AG04450 (cell line): Measurements from ENCODE around the gene PPM1E. TPM values are rescaled to one million over a fixed set of nuclear protein-coding genes. Genes with fewer than 3 reads are reported as not detected.

ENCODE experiments used
- CTCF ChIA-PET: fragments of 300-600, 350-600 bp; formaldehyde crosslinking; extraction: SDS; loops from one replicate; lab custom pipeline; 2022; ENCODE audit warnings: antibody characterized with exemption, inconsistent platforms; lab: Charles Lee
- POLR2A ChIA-PET: fragments of 350-600 bp; formaldehyde crosslinking; extraction: SDS; loops from one replicate; lab custom pipeline; 2021; ENCODE audit warnings: antibody characterized with exemption, inconsistent platforms; lab: Yijun Ruan, JAX
- DNase-seq: peaks from one replicate; pipeline ENCODE4 v3.0.0-alpha.2; 2011; ENCODE audit warnings: low read depth, low spot score
- H3K27ac ChIP-seq: one replicate; pipeline ENCODE4 v1.5.1; 2012; ENCODE audit warnings: low read depth, low read length, control low read depth
- H3K27me3 ChIP-seq: one replicate; pipeline ENCODE4 v1.6.0; 2012; ENCODE audit warnings: low read length; ENCODE audit not compliant: control insufficient read depth, insufficient read depth
- H3K4me3 ChIP-seq: 2 replicates; pipeline ENCODE4 v1.5.1; 2011; ENCODE audit warnings: mild to moderate bottlenecking, low read depth, low read length, control low read depth
- H3K9me3 ChIP-seq: 2 replicates; pipeline ENCODE4 v1.5.1; 2012; ENCODE audit warnings: low read length; ENCODE audit not compliant: control insufficient read depth, insufficient read depth
- polyA plus RNA-seq: library from polyadenylated mRNA; depleted of rRNA; stranded (reverse); fragments of >200 nt; gene quantifications from 2 replicates; pipeline ENCODE4 v1.2.3, GENCODE V29; 2011
- TF ChIP-seq, protein P1 (sequence below): IDR thresholded peaks from 2 replicates; pipeline ENCODE4 v1.5.1; 2011; ENCODE audit warnings: low read depth, low read length, control low read depth, inconsistent platforms

Gene PPM1E
- polyA plus RNA-seq, 1 experiment = 0.64 TPM

DNA sequence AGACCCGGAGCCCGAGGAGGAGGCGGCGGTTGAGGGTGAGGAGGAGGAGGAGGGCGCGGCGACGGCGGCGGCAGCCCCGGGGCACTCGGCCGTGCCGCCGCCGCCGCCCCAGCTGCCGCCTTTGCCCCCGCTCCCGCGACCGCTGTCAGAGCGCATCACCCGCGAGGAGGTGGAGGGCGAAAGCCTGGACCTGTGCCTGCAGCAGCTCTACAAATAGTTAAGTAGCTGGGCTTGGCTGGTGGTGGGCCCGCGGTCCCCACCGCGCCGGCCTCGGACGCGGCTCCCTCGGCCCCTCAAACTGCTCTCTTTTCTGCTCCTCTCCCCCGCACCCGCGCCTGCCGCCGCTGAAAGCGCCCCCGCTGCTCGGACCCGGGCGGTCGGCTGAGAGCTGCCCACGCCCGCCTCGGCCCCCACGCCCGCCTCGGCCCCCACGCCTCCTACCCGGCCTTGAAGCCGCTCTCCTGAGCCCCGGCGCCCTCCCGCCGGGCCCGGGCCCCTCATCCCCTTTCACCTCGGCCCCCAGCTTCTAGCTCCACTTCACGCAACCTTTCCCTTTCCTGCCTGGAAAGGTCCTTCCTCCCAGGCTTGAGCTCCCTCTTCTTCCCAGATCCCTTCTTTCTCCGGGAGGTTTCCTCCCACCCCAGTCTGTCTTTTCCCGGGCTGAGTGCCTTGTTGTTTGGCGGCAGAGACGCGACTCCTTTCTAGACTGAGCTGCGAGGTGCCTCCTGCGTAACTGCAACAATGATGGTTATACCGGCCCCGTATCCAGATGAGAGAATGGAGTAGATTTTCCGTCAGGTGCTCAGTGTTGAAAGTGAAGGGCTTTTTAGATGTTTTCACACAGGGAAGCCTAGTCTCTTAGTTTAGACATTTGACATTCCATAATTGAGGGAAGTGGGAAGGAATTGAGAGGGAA is 850 bp downstream of the PPM1E start:
- Histone ChIP-seq H3K27me3 (peaks cover 37% of the 10 kb centered on the region), H3K4me3 (peak overlapping the region; percentile 65), H3K9me3 (no peaks in the 10 kb centered on the region), H3K27ac (no peak overlapping the region)
- TF ChIP-seq, protein P1, sequence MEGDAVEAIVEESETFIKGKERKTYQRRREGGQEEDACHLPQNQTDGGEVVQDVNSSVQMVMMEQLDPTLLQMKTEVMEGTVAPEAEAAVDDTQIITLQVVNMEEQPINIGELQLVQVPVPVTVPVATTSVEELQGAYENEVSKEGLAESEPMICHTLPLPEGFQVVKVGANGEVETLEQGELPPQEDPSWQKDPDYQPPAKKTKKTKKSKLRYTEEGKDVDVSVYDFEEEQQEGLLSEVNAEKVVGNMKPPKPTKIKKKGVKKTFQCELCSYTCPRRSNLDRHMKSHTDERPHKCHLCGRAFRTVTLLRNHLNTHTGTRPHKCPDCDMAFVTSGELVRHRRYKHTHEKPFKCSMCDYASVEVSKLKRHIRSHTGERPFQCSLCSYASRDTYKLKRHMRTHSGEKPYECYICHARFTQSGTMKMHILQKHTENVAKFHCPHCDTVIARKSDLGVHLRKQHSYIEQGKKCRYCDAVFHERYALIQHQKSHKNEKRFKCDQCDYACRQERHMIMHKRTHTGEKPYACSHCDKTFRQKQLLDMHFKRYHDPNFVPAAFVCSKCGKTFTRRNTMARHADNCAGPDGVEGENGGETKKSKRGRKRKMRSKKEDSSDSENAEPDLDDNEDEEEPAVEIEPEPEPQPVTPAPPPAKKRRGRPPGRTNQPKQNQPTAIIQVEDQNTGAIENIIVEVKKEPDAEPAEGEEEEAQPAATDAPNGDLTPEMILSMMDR = no peak
- ChIA-PET POLR2A (interaction anchor here (0.5 kb wide), 1 partner anchor 125 kb away, joined by 3 read pairs; no protein-coding TSS in a partner anchor), CTCF (interaction anchor here (1.1 kb wide), 1 partner anchor 46 kb away, joined by 3 read pairs; no protein-coding TSS in a partner anchor)
- DNase-seq = no peak

DNA sequence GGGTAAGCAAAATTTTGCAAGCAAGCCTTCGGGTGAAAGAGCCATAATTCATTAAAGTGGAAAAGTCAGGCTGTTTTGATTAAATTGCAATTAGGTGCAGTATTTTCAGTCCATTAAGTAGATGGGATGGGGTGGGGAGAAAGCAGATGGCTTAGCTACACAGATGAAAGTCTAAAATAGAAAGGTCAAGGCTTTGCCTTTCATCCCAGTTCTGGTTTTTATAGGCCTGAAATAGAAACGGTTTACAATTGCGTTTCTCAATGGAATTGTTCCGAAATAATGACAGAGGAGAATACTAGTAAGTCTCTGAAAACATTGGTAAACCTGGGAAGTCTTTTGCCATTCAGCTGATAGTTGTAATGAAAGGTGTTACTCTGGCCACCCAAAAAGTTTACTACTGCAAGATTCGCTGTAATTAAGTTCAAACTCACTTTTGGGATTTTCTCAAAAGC is 1.5 kb downstream of the PPM1E start:
- H3K4me3 ChIP-seq = no peak overlapping the region; the same call in none of the 2 replicates
- ChIA-PET POLR2A (interaction anchor here (0.5 kb wide), 1 partner anchor 126 kb away, joined by 3 read pairs; no protein-coding TSS in a partner anchor), CTCF (interaction anchor here (0.5 to 1.1 kb wide), 2 partner anchors 47 to 128 kb away, joined by 3 read pairs; no protein-coding TSS in a partner anchor)
- peaks cover 38% of the 10 kb centered on the region for H3K27me3 ChIP-seq
- TF ChIP-seq, protein P1 = no peak
- no peak for DNase-seq
- no peaks in the 10 kb centered on the region for H3K9me3 ChIP-seq
- no peak overlapping the region for H3K27ac ChIP-seq

DNA sequence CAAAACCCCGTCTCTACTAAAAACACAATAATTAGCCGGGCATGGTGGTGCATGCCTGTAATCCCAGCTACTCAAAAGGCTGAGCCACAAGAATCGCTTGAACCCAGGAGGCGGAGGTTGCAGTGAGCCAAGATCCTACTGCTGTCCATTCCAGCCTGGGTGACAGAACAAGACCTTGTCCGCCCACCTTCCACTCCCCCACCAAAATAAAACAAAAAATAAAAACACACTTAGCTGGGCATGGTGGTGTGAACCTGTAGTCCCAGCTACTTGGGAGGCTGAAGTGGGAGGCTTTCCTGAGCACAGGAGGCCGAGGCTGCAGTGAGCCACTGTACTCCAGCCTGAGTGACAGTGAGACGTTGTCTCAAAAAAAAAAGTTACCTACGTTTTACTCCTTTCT is 3.2 kb downstream of the PPM1E start:
- H3K27ac ChIP-seq = no peak overlapping the region
- H3K9me3 ChIP-seq = no peaks in the 10 kb centered on the region
- POLR2A ChIA-PET = no interaction called here
- H3K27me3 ChIP-seq = peaks cover 36% of the 10 kb centered on the region
- H3K4me3 ChIP-seq = no peak overlapping the region
- CTCF ChIA-PET = interaction anchor here (0.6 to 1.5 kb wide), 2 partner anchors 49 to 675 kb away, joined by 3 to 5 read pairs; no protein-coding TSS in a partner anchor
- no peak for DNase-seq
- TF ChIP-seq, protein P1 = no peak

DNA sequence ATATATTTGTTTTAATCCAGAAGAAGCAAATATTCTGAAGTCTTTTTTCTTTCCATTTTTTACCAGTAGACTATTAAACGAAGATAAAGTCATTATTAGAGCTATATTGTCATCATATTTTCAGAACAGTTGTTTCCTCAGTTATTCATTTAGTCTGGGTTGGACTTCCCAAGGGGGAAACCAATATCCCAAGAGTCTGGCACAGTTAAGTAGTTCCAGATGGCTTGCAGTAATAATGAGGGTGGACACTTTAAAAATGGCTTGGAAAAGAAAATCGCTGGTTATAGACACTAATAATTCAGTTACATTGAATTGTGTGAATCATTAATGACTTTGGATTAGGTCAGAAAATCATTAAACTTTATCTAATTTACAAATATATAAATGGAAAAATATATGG is 3.9 kb downstream of the PPM1E start:
- H3K27me3 ChIP-seq = peaks cover 36% of the 10 kb centered on the region
- no peak for DNase-seq
- TF ChIP-seq, protein P1 = no peak
- no peaks in the 10 kb centered on the region for H3K9me3 ChIP-seq
- ChIA-PET POLR2A (no interaction called here), CTCF (no interaction called here)
- no peak overlapping the region for H3K27ac ChIP-seq
- H3K4me3 ChIP-seq = no peak overlapping the region

DNA sequence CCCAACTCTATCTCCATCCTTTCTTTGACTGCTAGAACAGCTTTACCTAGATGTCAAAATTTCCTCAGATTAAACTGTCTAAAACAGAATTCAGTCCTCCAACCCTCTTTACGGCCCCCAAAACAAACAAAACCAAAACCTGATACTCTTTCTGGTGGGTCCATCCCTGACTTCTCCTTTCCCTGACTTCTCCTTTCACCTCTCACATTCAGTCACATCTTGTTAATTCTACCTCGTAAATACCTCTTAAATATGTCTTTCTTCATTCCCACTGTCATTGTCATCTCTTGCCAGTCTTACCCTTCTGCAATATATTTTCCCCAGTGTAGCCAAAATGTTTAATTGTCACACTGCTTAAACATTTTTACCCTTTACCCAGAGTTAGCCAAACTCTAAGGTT is 4.6 kb downstream of the PPM1E start:
- DNase-seq = no peak
- H3K27ac ChIP-seq = no peak overlapping the region
- H3K9me3 ChIP-seq = no peaks in the 10 kb centered on the region
- H3K4me3 ChIP-seq = no peak overlapping the region
- CTCF ChIA-PET = no interaction called here
- TF ChIP-seq, protein P1 = no peak
- peaks cover 32% of the 10 kb centered on the region for H3K27me3 ChIP-seq
- POLR2A ChIA-PET = no interaction called here
